ENCODE results near the gene CGA. TPM values are rescaled to one million over a fixed set of nuclear protein-coding genes. Genes with fewer than 3 reads are reported as not detected.

CGA gene
- total RNA-seq, 1 experiment from 2014 or later: not detected

GRCh38 chr6:87049779-87050178 lies 45.1 kb downstream of the CGA start:
- peaks cover 53% of the 10 kb centered on the region for H3K27me3 ChIP-seq (replicated peaks; ENCODE audit: insufficient read depth, low read depth, low read length, poor library complexity)
- POLR2A ChIA-PET (ENCODE audit: low non-redundant PET): no interaction called here
- H3K9me3 ChIP-seq (ENCODE audit: low read depth, low read length, poor library complexity, severe bottlenecking): no peaks in the 10 kb centered on the region
- DNase-seq (ENCODE audit: low spot score): no peak
- H3K27ac ChIP-seq (ENCODE audit: low read depth, low read length, poor library complexity, severe bottlenecking): no peak overlapping the region
- no TSS peak for BruUV-seq (replicated peaks)
- no peak for TF ChIP-seq EZH2 (IDR thresholded peaks at IDR 0.05; ENCODE audit: borderline replicate concordance, low read depth, low read length, poor library complexity, severe bottlenecking)
- no peak for TF ChIP-seq CTCF (conservative IDR thresholded peaks at IDR 0.05; ENCODE audit: low read depth, low read length)
- H3K4me1 ChIP-seq (ENCODE audit: insufficient read depth, low read length, poor library complexity, severe bottlenecking): no peaks in the 10 kb centered on the region
- CTCF ChIA-PET: no interaction called here
- H3K36me3 ChIP-seq (ENCODE audit: insufficient read depth, low read length, poor library complexity, severe bottlenecking): no peaks in the 10 kb centered on the region
- no peak overlapping the region for H3K4me3 ChIP-seq (ENCODE audit: low read depth, low read length, poor library complexity, severe bottlenecking)
- intact Hi-C loops (cut with micrococcal nuclease; ENCODE audit: unreplicated experiment): no loop called here

GRCh38 chr6:87045521-87046075 lies 49.3 kb downstream of the CGA start:
- TF ChIP-seq CTCF (conservative IDR thresholded peaks at IDR 0.05; ENCODE audit: low read depth, low read length): no peak
- no peak for TF ChIP-seq EZH2 (IDR thresholded peaks at IDR 0.05; ENCODE audit: borderline replicate concordance, low read depth, low read length, poor library complexity, severe bottlenecking)
- BruUV-seq (replicated peaks): no TSS peak
- no peak overlapping the region for H3K4me3 ChIP-seq (ENCODE audit: low read depth, low read length, poor library complexity, severe bottlenecking)
- peaks cover 34% of the 10 kb centered on the region for H3K27me3 ChIP-seq (replicated peaks; ENCODE audit: insufficient read depth, low read depth, low read length, poor library complexity)
- no peaks in the 10 kb centered on the region for H3K4me1 ChIP-seq (ENCODE audit: insufficient read depth, low read length, poor library complexity, severe bottlenecking)
- ChIA-PET POLR2A (ENCODE audit: low non-redundant PET) (no interaction called here), CTCF (no interaction called here)
- DNase-seq (ENCODE audit: low spot score): no peak
- intact Hi-C loops (cut with micrococcal nuclease; ENCODE audit: unreplicated experiment): no loop called here
- no peak overlapping the region for H3K27ac ChIP-seq (ENCODE audit: low read depth, low read length, poor library complexity, severe bottlenecking)
- no peaks in the 10 kb centered on the region for H3K36me3 ChIP-seq (ENCODE audit: insufficient read depth, low read length, poor library complexity, severe bottlenecking)
- H3K9me3 ChIP-seq (ENCODE audit: low read depth, low read length, poor library complexity, severe bottlenecking): no peaks in the 10 kb centered on the region

- peaks cover 8% of the 10 kb centered on the region for H3K27me3 ChIP-seq (replicated peaks; ENCODE audit: insufficient read depth, low read depth, low read length, poor library complexity)
- H3K36me3 ChIP-seq (ENCODE audit: insufficient read depth, low read length, poor library complexity, severe bottlenecking): no peaks in the 10 kb centered on the region
- intact Hi-C loops (cut with micrococcal nuclease; ENCODE audit: unreplicated experiment): no loop called here
- no peak overlapping the region for H3K4me3 ChIP-seq (ENCODE audit: low read depth, low read length, poor library complexity, severe bottlenecking)
- BruUV-seq (replicated peaks): no TSS peak
- H3K4me1 ChIP-seq (ENCODE audit: insufficient read depth, low read length, poor library complexity, severe bottlenecking): no peaks in the 10 kb centered on the region
- H3K9me3 ChIP-seq (ENCODE audit: low read depth, low read length, poor library complexity, severe bottlenecking): no peaks in the 10 kb centered on the region
- no peak for DNase-seq (ENCODE audit: low spot score)
- TF ChIP-seq CTCF (conservative IDR thresholded peaks at IDR 0.05; ENCODE audit: low read depth, low read length): no peak
- no peak for TF ChIP-seq EZH2 (IDR thresholded peaks at IDR 0.05; ENCODE audit: borderline replicate concordance, low read depth, low read length, poor library complexity, severe bottlenecking)
- ChIA-PET CTCF (no interaction called here), POLR2A (ENCODE audit: low non-redundant PET) (no interaction called here)
- no peak overlapping the region for H3K27ac ChIP-seq (ENCODE audit: low read depth, low read length, poor library complexity, severe bottlenecking)
Observed at GRCh38 chr6:87040729-87041128, 54.2 kb downstream of the CGA start.

Other genes with a start within 250 kb of the CGA start
- gene HTR1E, start 157.6 kb downstream of the CGA start, total RNA-seq (2021): not detected in 2 replicates
- 42.6 and 45.0 TPM in 2 replicates for gene ZNF292, start 60.5 kb upstream of the CGA start, total RNA-seq (2021)
- 13.6 and 18.8 TPM in 2 replicates for gene SMIM8, start 227.5 kb upstream of the CGA start, total RNA-seq (2021)
- gene GJB7, start 234.2 kb upstream of the CGA start, total RNA-seq (2021): not detected in 2 replicates
- 2.1 TPM in 2 replicates for gene C6orf163, start 249.7 kb upstream of the CGA start, total RNA-seq (2021)